ENCODE measurements around the gene SYF2. TPM values are rescaled to one million over a fixed set of nuclear protein-coding genes. Genes with fewer than 3 reads are reported as not detected.

Gene SYF2
- total and polyA plus RNA-seq, 2 experiments from 2014 or later, result 34.2 to 66.3 TPM

DNA sequence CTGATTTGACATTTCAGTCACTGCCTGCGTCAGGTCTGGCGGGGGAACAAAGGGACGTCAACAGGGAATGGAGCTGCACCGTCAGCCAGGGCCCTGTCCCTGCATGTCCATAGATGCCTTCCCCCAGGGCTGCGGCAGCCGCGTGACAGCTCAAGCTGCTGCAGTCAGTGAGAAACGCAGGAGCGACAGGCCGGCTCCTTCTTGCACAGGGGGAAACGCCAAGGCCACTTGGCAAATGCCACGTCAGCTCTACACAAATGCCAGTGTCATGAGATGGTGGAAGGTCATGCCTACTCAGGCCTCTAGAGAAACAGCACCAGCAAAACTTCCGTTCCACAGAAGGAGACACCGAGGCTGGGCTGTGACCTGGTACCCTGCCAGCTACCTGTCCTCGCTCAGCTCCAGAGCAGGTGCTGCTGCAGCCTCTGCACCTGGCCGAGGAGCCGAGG, 37.7 kb downstream of the SYF2 start:
- Histone ChIP-seq H4K20me1 (ENCODE audit: insufficient read depth, poor library complexity, severe bottlenecking) (no peaks in the 10 kb centered on the region), H3K9me2 (replicated peaks; ENCODE audit: insufficient read depth) (no peaks in the 10 kb centered on the region), H2AFZ (no peak overlapping the region), H3K4me2 (no peak overlapping the region), H3K79me2 (no peaks in the 10 kb centered on the region), H3K4me1 (ENCODE audit: insufficient read depth) (peaks cover 31% of the 10 kb centered on the region), H3K27ac (no peak overlapping the region), H3K9me3 (ENCODE audit: low read depth) (no peaks in the 10 kb centered on the region), H3K36me3 (replicated peaks; ENCODE audit: insufficient read depth, low read depth) (no peaks in the 10 kb centered on the region), H3K4me3 (no peak overlapping the region), H3K27me3 (no peaks in the 10 kb centered on the region)
- DNase-seq (ENCODE audit: low spot score), result no peak
- WGBS (ENCODE audit: low lambda C conversion rate, missing lambda C conversion rate), result 87% methylated on average over 17 of the region's 17 CpGs
- TF ChIP-seq, protein P1, sequence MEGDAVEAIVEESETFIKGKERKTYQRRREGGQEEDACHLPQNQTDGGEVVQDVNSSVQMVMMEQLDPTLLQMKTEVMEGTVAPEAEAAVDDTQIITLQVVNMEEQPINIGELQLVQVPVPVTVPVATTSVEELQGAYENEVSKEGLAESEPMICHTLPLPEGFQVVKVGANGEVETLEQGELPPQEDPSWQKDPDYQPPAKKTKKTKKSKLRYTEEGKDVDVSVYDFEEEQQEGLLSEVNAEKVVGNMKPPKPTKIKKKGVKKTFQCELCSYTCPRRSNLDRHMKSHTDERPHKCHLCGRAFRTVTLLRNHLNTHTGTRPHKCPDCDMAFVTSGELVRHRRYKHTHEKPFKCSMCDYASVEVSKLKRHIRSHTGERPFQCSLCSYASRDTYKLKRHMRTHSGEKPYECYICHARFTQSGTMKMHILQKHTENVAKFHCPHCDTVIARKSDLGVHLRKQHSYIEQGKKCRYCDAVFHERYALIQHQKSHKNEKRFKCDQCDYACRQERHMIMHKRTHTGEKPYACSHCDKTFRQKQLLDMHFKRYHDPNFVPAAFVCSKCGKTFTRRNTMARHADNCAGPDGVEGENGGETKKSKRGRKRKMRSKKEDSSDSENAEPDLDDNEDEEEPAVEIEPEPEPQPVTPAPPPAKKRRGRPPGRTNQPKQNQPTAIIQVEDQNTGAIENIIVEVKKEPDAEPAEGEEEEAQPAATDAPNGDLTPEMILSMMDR (IDR thresholded peaks at IDR 0.05; ENCODE audit: poor library complexity), result no peak
- no peak for TF ChIP-seq EZH2phosphoT487 (IDR thresholded peaks at IDR 0.05; ENCODE audit: low read depth, severe bottlenecking, unreplicated experiment)
- no peak for TF ChIP-seq EZH2 (IDR thresholded peaks at IDR 0.05; ENCODE audit: borderline replicate concordance)

DNA sequence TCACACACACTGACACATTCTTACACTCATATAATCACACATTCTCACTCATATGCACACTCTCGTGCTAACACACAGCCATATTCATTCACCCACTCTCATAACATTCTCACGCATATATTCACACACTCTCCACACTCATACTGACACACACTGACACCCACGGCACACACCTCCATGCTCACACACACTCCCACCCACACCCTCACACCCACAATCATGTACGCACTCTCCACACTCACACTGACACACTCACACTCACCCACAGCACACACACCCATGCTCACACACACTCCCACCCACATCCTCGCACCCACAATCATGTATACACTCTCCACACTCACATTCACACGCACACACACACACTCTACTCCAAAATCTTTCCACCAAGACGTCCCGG, 38.2 kb downstream of the SYF2 start:
- Histone ChIP-seq H3K4me3 (no peak overlapping the region), H3K36me3 (replicated peaks; ENCODE audit: insufficient read depth, low read depth) (no peaks in the 10 kb centered on the region), H2AFZ (no peak overlapping the region), H3K9me3 (ENCODE audit: low read depth) (no peaks in the 10 kb centered on the region), H3K27me3 (no peaks in the 10 kb centered on the region), H3K79me2 (no peaks in the 10 kb centered on the region), H4K20me1 (ENCODE audit: insufficient read depth, poor library complexity, severe bottlenecking) (no peaks in the 10 kb centered on the region), H3K27ac (no peak overlapping the region), H3K9me2 (replicated peaks; ENCODE audit: insufficient read depth) (no peaks in the 10 kb centered on the region), H3K4me2 (no peak overlapping the region), H3K4me1 (ENCODE audit: insufficient read depth) (peaks cover 25% of the 10 kb centered on the region)
- TF ChIP-seq, protein P1 (IDR thresholded peaks at IDR 0.05; ENCODE audit: poor library complexity), result no peak
- TF ChIP-seq EZH2phosphoT487 (IDR thresholded peaks at IDR 0.05; ENCODE audit: low read depth, severe bottlenecking, unreplicated experiment) (no peak), EZH2 (IDR thresholded peaks at IDR 0.05; ENCODE audit: borderline replicate concordance) (no peak)
- 90% methylated on average over 7 of the region's 8 CpGs for WGBS (ENCODE audit: low lambda C conversion rate, missing lambda C conversion rate)
- DNase-seq (ENCODE audit: low spot score), result no peak

DNA sequence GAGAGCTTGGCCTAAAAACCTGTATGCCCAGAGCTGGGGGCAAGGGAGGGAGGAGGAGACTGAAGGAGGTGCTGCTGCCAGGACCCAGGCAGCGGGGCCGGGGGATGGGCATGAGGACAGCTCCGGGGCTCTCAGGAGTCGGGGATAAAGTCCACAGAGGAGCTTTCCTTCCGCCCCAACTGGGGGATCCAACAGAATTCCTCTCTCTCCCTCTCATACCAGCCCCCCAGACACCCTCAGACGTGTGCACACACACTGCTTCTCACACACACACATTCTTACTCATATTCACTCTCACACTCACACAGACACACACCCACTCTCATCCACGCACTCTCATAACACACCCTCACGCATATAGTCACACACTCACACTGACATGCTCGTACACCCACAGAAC, 39.1 kb downstream of the SYF2 start:
- TF ChIP-seq, protein P1 (IDR thresholded peaks at IDR 0.05; ENCODE audit: poor library complexity), result no peak
- TF ChIP-seq EZH2 (IDR thresholded peaks at IDR 0.05; ENCODE audit: borderline replicate concordance), result no peak
- TF ChIP-seq EZH2phosphoT487 (IDR thresholded peaks at IDR 0.05; ENCODE audit: low read depth, severe bottlenecking, unreplicated experiment), result no peak
- 64% methylated on average over 6 of the region's 9 CpGs for WGBS (ENCODE audit: low lambda C conversion rate, missing lambda C conversion rate)
- Histone ChIP-seq H3K4me3 (no peak overlapping the region), H3K4me1 (ENCODE audit: insufficient read depth) (peaks cover 17% of the 10 kb centered on the region), H3K79me2 (no peaks in the 10 kb centered on the region), H3K36me3 (replicated peaks; ENCODE audit: insufficient read depth, low read depth) (no peaks in the 10 kb centered on the region), H4K20me1 (ENCODE audit: insufficient read depth, poor library complexity, severe bottlenecking) (no peaks in the 10 kb centered on the region), H2AFZ (peak overlapping the region; percentile 22), H3K4me2 (peak overlapping the region; percentile 50), H3K9me2 (replicated peaks; ENCODE audit: insufficient read depth) (no peaks in the 10 kb centered on the region), H3K27me3 (no peaks in the 10 kb centered on the region), H3K9me3 (ENCODE audit: low read depth) (no peaks in the 10 kb centered on the region), H3K27ac (no peak overlapping the region)
- DNase-seq (ENCODE audit: low spot score), result peak; percentile 60

DNA sequence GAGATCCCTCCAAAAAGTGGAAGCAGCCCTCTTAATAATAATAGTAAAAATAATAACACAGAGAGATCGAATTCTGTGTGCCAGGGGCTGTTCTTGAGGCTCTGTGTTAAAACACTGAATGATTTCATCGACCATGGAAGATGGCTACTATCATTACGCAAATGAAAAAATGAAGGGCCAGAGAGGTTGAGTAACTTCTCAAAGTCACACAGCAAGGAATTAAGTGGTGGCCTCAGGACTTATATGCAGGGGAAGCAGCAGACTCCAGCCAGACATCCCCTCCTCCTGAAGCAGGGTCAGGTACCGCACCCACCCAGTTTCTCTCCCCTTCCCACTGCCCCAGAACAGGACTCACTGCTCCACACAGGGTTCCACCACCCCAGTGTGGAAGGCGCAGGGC, 40.1 kb downstream of the SYF2 start:
- Histone ChIP-seq H2AFZ (no peak overlapping the region), H3K9me2 (replicated peaks; ENCODE audit: insufficient read depth) (no peaks in the 10 kb centered on the region), H3K9me3 (ENCODE audit: low read depth) (no peaks in the 10 kb centered on the region), H3K4me3 (no peak overlapping the region), H3K27ac (no peak overlapping the region), H4K20me1 (ENCODE audit: insufficient read depth, poor library complexity, severe bottlenecking) (no peaks in the 10 kb centered on the region), H3K4me1 (ENCODE audit: insufficient read depth) (peaks cover 10% of the 10 kb centered on the region), H3K4me2 (no peak overlapping the region), H3K27me3 (no peaks in the 10 kb centered on the region), H3K36me3 (replicated peaks; ENCODE audit: insufficient read depth, low read depth) (no peaks in the 10 kb centered on the region), H3K79me2 (no peaks in the 10 kb centered on the region)
- TF ChIP-seq, protein P1 (IDR thresholded peaks at IDR 0.05; ENCODE audit: poor library complexity), result no peak
- no peak for DNase-seq (ENCODE audit: low spot score)
- WGBS (ENCODE audit: low lambda C conversion rate, missing lambda C conversion rate), result 93% methylated on average over 5 of the region's 5 CpGs
